GM21786 (cell line): ENCODE results near the gene FCRLB.
"Not testable (repeated sequence)": the region's sequence is repeated elsewhere in the genome, so short reads cannot be mapped to it uniquely, and the experiment has no call there.

Experiments used
- ATAC-seq: cut with Tn5 transposase; IDR thresholded peaks from one replicate; pipeline ENCODE4 v1.9.1; 2021; ENCODE audit not compliant: unreplicated experiment

Gene FCRLB, protein sequence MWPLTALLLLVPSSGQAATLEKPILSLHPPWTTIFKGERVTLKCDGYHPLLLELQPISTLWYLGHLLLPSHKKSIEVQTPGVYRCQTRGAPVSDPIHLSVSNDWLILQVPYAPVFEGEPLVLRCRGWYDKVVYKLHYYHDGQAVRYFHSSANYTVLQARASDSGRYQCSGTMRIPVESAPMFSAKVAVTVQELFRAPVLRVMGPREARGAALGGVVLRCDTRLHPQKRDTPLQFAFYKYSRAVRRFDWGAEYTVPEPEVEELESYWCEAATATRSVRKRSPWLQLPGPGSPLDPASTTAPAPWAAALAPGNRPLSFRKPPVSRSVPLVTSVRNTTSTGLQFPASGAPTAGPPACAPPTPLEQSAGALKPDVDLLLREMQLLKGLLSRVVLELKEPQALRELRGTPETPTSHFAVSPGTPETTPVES

DNA sequence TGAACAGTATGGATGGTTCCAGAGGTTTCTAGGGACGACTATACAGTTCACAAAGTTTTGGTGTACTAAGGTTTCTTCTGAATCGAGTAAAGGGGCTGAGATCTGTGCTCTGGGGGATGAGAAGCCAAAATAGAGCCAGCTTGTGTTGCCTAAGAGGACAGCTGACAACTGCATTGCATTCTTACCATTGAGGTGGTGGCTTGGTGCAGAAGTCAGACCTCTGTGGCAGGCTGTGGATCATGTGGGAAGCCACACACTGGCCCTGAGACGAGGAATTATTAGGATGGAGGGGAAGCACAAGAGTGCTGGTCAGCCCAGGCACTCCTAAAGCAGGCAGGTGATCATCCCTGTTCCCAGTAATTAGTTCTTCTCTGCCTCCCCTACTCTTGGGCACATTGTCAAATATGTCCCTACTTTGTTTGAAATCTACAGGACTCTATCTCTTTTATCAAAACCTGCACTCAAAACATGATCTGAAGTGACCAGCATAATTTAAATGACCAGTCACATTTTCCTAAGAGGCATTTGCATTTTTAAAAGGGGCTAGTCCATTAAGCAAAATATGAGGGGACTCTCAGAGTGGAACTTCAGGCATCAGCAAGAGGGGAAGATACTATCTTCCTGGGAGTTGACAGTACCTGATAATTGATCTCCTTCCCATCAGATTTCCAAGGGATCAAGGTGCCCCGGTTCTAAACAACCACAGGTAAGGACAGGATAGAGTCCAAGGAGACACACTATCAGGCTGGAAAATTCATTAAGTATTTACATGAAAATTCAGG, at the start of gene FCRLB:
TSS of gene FCRLB (plus strand) at position 589 of the 782 bp plus-strand sequence. CDS start 1,129 bp downstream, outside the sequence.
- ATAC-seq: no peak

DNA sequence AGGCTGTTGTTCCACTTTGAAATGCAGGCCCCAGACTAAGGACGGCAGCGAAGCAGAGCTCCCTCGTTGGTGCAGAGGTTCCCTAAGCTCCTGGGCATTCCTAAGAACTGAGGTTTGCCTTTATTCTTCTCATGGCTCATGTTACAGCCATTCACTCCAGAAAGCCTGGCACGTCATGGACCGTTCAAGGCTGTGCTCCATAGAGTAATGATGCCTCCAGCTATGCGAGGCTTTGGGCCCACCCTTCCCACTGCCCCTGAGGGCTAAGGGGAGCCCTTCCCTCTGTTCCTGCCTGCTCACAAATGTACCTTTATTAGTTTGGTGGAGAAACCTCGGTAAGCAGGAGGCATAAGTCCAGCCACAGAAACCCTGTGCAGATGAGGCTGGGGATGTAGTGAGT, 47.9 kb upstream of the FCRLB start:
- not testable (repeated sequence) for ATAC-seq

DNA sequence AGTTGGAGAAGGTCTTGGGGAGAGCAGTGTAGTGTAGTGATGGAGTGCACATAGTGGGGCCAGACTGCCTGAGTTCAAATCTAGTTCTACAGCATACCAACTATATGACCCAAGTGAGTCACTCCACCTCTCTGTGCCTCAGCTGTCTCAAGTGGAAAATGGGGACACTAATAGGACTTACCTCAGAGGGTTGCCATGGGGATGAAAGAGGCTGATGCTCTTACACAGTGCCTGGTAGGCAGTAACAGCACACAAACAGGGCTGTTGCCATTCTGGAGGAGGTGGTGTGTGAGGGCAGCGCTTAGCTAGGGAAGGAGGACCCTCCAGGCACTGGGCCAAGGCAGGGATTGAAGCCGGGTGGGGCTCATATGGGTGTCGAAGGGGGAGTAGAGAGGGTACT, 46.9 kb upstream of the FCRLB start:
- ATAC-seq: not testable (repeated sequence)

DNA sequence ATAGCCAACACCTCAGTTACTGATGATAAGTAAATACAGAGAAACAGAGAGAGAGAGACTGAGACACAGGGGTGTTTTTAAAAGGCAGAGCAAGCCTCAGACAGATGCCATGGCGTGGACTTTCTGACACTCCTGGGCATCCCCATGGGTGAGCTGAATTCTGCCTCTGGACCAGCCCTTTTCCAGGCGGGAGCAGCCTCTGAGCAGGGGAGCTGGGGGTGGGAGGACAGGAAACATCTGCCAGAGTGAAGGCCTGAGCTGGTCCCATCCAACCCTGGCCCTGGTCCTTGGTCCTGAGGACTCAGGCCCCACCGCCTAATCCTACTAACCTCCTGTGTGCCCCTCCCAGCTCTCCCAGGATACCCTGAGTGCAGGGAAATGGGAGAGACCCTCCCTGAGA, 46.4 kb upstream of the FCRLB start:
- not testable (repeated sequence) for ATAC-seq

DNA sequence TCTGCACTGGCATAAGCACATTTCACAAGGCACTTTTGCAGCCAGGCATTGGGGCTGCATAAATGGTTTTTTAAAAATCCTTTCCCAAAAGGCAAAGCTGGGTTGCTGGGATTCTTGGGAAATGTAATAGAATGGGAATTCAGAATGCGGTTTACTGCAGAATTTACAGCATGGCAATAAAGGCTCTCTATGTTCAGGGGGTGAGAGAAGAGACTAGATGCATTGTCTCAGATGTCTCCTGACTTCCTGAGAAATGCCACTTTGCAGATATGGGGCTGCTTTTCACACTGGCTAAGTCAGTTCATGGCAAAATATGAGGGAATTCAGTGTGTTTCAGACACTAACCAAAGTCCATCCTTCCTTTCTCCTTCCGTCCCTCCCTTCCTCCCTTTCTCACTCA, 44.9 kb upstream of the FCRLB start:
- ATAC-seq: no peak

DNA sequence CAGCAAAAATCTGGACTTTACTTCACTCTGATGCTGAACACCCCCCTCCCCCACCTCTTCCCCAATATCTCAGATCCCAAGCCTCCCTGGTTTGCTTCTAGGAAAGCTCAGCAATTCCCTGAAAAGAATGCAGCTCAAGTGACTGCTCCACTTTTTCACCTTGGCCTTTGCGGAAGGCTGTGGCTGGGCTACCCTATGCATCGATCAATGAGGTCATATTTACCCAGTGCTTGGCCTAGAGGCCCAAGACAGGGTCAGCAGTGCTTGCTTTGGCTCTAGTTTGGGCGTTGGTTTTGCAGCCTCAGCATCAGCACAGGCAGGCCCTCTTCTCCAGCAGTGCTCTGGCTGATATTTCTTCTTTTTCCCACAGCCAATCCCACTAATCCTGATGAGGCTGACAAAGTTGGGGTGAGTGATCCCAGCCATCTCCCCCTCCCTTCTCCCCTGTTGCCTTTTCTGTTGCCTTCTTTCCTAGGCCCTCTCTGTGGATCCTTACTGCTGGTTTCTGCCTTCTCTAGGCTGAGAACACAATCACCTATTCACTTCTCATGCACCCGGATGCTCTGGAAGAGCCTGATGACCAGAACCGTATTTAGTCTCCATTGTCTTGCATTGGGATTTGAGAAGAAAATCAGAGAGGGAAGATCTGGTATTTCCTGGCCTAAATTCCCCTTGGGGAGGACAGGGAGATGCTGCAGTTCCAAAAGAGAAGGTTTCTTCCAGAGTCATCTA, 44.2 kb upstream of the FCRLB start:
- ATAC-seq: no peak

DNA sequence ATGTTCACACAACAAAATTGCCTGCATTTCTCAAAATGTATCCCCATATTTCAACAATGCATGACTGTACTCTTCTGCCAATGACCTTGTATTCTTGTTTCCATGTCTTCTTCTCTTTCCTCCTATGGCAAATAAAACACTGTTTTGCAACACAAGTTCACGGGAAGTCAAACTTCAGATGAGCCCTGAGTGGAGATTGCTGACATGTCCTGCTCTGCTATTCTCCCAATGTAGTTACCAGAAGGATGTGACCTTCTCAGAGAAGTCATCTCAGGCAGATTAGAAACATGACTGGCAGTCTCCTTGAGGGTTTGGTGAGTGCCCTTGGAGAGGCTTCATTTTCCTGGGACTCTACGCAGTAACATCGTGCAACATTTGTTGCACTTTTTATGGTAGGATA, 42.8 kb upstream of the FCRLB start:
- ATAC-seq: no peak

DNA sequence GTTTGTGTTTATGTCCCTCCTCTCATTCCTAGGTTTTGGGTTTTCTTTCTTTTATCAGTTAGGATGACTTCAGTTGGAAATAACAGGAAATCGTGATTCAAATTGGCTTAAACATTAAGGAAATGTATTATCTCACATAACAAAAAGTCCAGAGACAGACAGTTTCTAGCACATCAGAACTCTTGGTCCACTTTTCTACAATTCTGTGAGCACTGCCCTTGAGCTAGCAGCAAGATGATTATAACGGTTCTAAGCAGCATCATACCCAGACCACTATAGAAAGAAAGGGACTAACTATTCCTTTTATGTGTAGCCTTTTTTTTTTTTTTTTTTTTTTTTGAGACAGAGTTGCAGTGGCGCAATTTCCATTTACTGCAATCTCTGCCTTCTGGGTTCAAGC, 39.5 kb upstream of the FCRLB start:
- ATAC-seq: no peak

DNA sequence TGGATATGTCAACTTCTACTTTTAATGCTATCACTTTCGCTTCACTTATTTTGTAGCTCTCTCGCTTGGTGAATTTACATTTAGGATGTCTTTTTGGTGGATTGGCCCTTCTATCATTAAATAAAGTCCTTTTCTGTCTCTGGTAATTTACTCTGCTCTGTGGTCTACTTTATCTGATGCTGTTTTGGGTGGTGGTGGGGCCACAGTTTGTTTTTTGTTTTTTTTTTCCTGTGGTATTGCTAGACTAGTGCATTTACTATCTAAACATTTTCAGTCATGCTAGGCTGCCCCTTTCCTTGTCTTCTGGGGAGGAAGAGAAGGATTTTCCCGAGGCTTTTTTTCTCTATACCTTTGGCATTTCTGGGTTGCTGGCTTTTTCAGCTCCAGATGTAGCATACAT, 32.4 kb upstream of the FCRLB start:
- ATAC-seq: no peak

DNA sequence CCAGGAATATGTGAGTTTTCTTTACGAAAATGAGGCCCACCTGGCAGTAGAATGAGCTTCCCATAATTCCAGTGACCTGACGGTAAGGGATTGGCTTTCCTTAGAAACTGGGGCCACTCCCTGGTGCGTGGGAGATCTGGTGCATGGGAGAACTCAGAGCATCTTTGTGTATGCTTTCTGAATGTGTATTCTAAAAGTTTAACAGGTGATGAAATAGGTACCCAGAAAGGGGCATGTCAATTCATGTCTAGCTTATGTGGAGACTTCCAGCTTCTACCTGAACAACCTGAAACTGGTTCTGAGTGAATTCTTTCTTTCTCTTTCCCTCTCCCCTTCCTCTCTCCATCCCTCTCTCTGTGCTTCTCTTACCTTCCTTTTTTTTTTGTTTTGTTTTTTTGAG, 29.5 kb upstream of the FCRLB start:
- no peak for ATAC-seq

DNA sequence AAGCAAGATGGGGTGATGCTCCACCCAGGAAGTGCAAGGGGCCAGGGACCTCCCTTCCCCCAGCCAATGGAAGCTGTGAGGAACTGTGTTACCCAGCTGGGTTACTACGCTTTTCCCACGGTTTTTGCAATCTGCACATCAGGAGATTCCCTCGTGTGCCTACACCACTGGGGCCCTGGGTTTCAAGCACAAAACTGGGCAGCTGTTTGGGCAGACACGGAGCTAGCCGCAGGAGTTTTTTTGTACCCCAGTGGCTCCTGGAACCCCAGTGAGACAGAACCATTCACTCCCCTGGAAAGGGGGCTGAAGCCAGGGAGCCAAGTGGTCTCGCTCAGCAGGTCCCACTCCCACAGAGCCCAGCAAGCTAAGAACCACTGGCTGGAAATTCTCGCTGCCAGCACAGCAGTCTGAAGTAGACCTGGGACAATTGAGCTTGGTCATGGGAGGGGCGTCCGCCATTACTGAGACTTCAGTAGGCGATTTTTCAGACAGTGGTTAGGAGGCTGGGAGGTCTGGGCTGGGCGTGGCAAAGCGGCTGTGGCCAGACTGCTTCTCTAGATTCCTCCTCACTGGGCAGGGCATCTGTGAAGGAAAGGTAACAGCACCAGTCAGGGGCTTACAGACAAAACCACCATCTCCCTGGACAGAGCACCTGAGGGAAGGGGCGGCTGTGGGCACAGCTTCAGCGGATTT, 28.2 kb upstream of the FCRLB start:
- not testable (repeated sequence) for ATAC-seq

DNA sequence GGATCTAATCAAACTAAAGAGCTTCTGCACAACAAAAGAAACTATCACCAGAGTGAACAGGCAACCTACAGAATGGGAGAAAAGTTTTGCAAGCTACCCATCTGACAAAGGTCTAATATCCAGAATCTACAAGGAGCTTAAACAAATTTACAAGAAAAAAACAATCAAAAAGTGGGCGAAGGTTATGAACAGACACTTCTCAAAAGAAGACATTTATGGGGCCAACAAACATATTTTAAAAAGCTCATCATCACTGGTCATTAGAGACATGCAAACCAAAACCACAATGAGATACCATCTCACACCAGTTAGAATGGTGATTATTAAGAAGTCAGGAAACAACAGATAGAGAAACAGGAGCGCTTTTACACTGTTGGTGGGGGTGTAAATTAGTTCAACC, 23.0 kb upstream of the FCRLB start:
- not testable (repeated sequence) for ATAC-seq

DNA sequence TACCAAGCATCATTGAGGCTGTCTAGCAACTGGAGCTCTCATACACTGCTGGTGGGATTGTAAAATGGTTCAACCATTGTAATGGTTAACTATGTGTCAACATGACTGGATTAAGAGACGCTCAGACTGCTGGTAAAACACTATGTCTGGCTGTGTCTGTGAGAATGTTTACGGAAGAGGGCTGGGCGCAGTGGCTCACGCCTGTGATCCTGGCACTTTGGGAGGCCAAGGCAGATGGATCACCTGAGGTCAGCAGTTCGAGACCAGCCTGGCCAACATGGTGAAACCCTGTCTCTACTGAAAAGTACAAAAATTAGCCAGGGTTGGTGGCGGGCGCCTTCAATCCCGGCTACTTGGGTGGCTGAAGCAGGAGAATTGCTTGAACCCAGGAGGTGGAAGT, 19.1 kb upstream of the FCRLB start:
- no peak for ATAC-seq

DNA sequence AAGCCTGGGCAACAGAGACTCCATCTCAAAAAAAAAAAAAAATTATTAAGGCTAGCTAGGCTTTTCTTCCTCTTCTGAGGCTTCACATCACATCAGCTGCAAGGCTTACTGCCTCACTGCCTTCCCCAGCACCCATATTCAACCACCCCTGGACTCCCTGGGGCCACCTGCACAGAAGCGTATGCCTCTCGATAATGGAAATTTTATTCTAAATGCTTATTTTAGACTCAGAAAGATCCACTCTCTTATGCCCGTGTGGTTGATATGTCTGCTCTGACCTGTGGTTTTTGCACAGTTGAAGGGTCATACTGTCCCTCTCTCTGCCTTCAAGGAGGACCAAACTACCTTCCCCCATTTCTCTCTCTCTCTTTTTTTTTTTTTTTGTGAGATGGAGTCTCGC, 15.8 kb upstream of the FCRLB start:
- no peak for ATAC-seq

DNA sequence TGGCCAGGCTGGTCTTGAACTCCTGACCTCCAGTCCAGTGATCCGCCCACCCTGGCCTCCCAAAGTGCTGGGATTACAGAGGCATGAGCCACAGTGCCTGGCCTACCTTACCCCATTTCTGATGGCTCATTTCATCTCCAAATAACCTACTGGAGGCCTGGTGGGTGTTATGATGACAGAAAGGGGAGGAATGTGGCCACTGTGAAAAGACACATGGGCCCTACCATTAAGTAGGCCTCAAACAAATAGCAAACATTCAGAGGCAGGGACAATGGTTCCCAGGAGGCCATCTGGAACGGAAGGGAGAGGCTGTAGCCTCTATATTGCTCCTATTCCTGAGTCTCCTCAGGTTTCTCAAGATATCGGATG, 15.2 kb upstream of the FCRLB start:
- ATAC-seq: no peak

DNA sequence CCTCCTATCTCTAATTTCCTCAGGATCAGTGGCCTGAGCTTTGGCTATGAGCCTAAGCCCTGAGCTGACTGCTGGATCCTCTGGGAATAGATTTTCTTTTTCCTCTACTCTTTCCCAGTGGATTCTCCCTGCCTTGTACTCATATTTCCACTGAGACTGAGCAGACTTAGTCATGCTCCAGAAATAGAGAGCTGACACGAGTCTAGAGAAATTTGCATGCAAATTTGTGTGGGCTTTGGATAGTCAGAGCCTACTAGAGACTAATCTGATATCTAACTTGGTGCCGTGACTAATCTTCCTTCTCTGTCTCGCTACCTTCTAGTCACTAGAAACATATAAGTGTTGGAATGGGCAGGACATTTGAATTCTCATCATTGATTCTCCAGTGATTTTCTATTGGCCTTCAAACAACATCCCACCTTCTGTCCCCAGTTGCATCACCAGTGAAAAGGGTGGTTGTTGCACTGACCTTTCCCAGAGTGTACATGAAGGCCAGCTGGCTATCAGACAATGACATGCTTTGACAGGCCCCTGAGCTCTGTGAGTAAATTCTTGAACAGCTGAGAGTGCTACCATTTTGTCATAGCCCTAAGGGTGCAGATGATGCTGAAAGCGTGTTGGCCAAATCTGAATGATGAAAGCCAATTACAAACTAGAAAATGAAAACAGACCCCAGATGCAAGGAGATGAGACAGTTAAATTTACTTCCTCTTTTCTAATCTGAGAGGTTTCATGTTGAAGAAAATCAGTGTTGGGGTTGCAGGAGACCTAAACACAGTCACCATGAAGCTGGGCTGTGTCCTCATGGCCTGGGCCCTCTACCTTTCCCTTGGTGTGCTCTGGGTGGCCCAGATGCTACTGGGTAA, 14.6 kb upstream of the FCRLB start, which contains the start of gene FCRLA:
TSS of gene FCRLA (plus strand) at position 748 of the 866 bp plus-strand sequence. CDS start at position 784, 36 bp downstream.
- ATAC-seq: peak; percentile 63

DNA sequence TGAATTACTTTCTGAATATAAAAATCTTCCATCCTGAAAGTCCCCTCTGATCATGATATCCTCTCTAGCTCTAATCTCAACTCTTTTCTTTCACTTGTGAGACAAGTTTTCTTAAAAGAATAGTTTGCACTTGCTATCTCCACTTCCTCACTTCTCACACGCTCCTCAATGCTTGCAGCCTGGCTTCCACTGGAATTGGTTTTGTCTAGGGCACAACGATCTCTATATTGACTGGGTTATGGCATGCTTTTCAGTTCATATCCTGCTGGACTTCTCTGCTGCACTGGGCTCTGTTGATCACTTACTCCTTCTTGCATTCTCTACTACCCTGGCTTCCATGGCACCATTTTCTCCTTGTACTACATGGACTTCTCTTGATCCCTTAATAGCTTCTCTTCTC, 13.8 kb upstream of the FCRLB start:
- no peak for ATAC-seq

DNA sequence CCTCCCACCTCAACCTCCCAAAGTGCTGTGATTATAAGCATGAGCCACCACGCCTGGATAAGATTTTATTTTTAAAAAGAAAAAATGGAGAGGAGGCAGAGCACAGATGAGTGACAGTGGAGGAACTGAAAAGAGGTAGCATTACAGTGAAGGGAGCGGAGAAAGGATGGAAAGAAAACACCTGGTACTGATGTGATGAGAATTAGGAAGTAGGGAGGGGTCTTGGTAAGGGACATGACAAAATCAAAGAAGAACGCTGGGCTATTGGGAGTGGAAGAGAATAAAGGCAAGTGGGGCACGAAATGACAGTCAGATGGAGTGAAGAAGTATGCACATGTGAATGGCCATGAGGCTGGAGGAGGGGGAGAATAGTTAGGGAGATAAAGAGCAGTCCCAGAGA, 12.0 kb upstream of the FCRLB start:
- ATAC-seq: no peak

DNA sequence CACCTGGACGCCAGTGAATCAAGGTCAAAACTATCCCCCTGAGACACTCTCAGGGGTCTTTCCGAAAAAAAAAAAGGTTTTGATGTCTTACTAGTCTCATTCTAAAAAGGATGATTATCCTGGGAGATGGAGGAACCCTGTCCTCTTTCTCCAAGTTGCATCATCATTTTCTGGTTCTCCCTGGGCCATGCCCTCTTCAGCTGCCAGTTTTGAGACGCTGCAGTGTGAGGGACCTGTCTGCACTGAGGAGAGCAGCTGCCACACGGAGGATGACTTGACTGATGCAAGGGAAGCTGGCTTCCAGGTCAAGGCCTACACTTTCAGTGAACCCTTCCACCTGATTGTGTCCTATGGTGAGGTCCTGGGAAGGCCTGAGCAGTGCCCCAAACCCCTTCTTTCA, 10.8 kb upstream of the FCRLB start:
- no peak for ATAC-seq
